Peyer's patch (tissue), 4 donors: Measurements from ENCODE around the gene RPRD2. TPM values are rescaled to one million over a fixed set of nuclear protein-coding genes. Genes with fewer than 3 reads are reported as not detected.

Source experiments
- DNase-seq, 3 donors: peaks; one replicate each; pipeline ENCODE4 v3.0.0-alpha.2; 2017 to 2019
- H3K27ac ChIP-seq, 4 donors: fragments of 200-600 bp; sonication (generic); one replicate each; pipeline ENCODE4 v1.5.1; 2016 to 2019
- H3K27me3 ChIP-seq, 2 donors: fragments of 200-600 bp; sonication (generic); one replicate each; pipeline ENCODE4 v1.5.1; 2019
- H3K36me3 ChIP-seq, 3 donors: fragments of 200-600 bp; sonication (generic); one replicate each; pipeline ENCODE4 v1.5.1; 2016 to 2019
- H3K4me1 ChIP-seq, 4 donors: fragments of 200-600 bp; sonication (generic); one replicate each; pipeline ENCODE4 v1.5.1; 2016 to 2019
- H3K4me3 ChIP-seq, 4 donors: fragments of 200-600 bp; sonication (generic); 1 replicate in 3 of 4; 2 replicates in 1 of 4; pipeline ENCODE4 v1.5.1; 2016 to 2019; ENCODE audit warnings: mild to moderate bottlenecking in 1 of 4
- H3K9me3 ChIP-seq, 4 donors: fragments of 200-600 bp; sonication (generic); one replicate each; pipeline ENCODE4 v1.5.1; 2016 to 2019; ENCODE audit warnings: mild to moderate bottlenecking in 1 of 4
- POLR2A ChIP-seq, 2 donors: fragments of 450-650 bp; IDR thresholded peaks; one replicate each; pipeline ENCODE4 v1.5.1; 2017; ENCODE audit warnings: antibody characterized with exemption in 2 of 2, mild to moderate bottlenecking in 2 of 2, moderate library complexity in 2 of 2
- total RNA-seq, 4 donors: library from RNA; depleted of rRNA; stranded (reverse); fragments of >200 nt; gene quantifications; one replicate each; pipeline ENCODE4 v1.1.0, GENCODE V29; 2016
- TF ChIP-seq, protein P1 (sequence below), 6 experiments: fragments of 450-650 bp in 4 of 6; fragments of 200-600 bp in 2 of 6; sonication (generic) in 1 of 6; IDR thresholded peaks; one replicate each; pipeline ENCODE4 v1.5.1; 2017 to 2019; ENCODE audit warnings: antibody characterized with exemption in 6 of 6, mild to moderate bottlenecking in 3 of 6, moderate library complexity in 1 of 6

Gene RPRD2
- total RNA-seq, 4 donors from 2014 or later, result 21.5 to 44.6 (median 28.2) TPM

DNA sequence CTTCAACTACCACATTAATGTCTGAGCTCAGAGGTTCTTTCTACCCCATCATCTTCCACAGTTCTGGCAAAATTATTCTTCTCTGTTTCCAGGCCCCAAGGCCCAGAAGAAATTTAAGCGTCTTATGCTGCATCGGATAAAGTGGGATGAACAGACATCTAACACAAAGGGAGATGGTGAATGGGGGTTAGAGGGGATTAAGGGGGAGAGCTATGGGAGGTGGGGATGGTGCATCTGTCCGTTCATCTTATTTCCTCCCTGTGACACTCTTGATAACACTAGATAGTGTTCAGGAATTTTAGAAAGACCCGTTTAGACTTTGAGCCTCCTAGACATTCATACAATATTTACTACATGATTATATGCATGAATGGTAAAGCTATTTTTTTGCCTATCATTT, 17.6 kb upstream of the RPRD2 start:
- TF ChIP-seq, protein P1, sequence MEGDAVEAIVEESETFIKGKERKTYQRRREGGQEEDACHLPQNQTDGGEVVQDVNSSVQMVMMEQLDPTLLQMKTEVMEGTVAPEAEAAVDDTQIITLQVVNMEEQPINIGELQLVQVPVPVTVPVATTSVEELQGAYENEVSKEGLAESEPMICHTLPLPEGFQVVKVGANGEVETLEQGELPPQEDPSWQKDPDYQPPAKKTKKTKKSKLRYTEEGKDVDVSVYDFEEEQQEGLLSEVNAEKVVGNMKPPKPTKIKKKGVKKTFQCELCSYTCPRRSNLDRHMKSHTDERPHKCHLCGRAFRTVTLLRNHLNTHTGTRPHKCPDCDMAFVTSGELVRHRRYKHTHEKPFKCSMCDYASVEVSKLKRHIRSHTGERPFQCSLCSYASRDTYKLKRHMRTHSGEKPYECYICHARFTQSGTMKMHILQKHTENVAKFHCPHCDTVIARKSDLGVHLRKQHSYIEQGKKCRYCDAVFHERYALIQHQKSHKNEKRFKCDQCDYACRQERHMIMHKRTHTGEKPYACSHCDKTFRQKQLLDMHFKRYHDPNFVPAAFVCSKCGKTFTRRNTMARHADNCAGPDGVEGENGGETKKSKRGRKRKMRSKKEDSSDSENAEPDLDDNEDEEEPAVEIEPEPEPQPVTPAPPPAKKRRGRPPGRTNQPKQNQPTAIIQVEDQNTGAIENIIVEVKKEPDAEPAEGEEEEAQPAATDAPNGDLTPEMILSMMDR (IDR thresholded peaks at IDR 0.05), result no peak
- TF ChIP-seq POLR2A (IDR thresholded peaks at IDR 0.05), result no peak
- Histone ChIP-seq H3K4me1 (no peaks in the 10 kb centered on the region), H3K9me3 (no peaks in the 10 kb centered on the region), H3K27ac (no peak overlapping the region), H3K4me3 (no peak overlapping the region), H3K36me3 (peaks cover 0 to 95% (median 0%) of the 10 kb centered on the region in 3 donors), H3K27me3 (no peaks in the 10 kb centered on the region)
- no peak for DNase-seq

DNA sequence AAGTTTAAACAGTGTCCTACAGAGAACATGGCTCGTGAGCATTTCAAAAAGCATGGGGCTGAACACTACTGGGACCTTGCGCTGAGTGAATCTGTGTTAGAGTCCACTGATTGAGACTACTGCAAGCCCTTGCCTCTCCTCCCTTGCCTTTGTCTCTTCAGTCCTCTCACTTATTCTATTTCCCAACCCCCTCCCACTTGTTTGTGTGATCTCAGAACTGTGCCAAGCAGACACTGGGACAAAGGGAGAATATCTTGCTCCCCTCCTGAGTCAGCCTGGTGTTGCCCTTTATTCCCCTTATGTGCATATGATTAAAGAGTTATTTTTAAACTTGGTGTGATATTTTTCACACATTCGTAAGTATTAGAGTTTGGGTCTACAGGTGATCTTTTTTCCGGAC, 11.1 kb upstream of the RPRD2 start:
- Histone ChIP-seq H3K4me3 (no peak overlapping the region), H3K9me3 (no peaks in the 10 kb centered on the region), H3K27me3 (no peaks in the 10 kb centered on the region), H3K4me1 (no peaks in the 10 kb centered on the region), H3K36me3 (peaks cover 0 to 70% (median 0%) of the 10 kb centered on the region in 3 donors), H3K27ac (no peak overlapping the region)
- DNase-seq, result no peak
- TF ChIP-seq, protein P1 (IDR thresholded peaks at IDR 0.05), result no peak
- TF ChIP-seq POLR2A (IDR thresholded peaks at IDR 0.05), result no peak

DNA sequence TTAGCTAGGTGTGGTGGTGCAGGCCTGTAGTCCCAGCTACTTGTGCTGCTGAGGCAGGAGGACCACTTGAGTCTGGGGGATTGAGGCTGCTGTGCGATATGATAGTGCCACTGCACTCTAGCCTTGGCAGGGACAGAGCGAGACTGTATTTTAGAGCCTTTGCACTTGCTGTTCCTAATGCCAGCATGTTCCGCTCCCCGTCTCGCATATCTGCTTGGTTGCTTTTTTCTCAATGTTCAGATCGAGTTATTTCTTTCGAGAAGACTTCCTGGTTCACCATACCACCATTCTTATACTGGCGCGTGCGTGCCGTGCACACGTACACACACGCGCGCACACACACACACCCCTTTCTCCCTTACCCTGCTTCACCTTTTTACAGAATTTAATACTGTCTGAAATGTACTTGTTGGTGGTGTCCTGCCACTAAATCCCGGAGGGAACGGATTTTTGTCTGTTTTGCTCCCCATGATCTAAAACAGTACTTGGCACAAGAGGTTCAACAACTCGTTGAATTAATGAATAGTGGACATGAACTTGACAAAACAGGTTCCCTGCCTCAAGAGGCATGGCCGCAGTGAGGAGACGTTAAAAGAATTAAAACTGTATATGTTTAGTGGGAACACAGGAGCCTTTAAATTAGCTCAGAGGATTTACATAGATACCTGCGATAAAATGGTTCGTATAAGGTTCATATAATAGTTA, 1.1 kb upstream of the RPRD2 start:
- Histone ChIP-seq H3K4me3 (peak overlapping the region; percentile 66 to 75 (median 70)), H3K4me1 (peaks cover 0 to 16% (median 0%) of the 10 kb centered on the region in 4 donors), H3K27ac (peak overlapping the region; percentile 87 to 96 (median 90)), H3K36me3 (no peaks in the 10 kb centered on the region), H3K9me3 (no peaks in the 10 kb centered on the region), H3K27me3 (no peaks in the 10 kb centered on the region)
- no peak for DNase-seq
- TF ChIP-seq POLR2A (IDR thresholded peaks at IDR 0.05), result no peak
- TF ChIP-seq, protein P1 (IDR thresholded peaks at IDR 0.05), result no peak

DNA sequence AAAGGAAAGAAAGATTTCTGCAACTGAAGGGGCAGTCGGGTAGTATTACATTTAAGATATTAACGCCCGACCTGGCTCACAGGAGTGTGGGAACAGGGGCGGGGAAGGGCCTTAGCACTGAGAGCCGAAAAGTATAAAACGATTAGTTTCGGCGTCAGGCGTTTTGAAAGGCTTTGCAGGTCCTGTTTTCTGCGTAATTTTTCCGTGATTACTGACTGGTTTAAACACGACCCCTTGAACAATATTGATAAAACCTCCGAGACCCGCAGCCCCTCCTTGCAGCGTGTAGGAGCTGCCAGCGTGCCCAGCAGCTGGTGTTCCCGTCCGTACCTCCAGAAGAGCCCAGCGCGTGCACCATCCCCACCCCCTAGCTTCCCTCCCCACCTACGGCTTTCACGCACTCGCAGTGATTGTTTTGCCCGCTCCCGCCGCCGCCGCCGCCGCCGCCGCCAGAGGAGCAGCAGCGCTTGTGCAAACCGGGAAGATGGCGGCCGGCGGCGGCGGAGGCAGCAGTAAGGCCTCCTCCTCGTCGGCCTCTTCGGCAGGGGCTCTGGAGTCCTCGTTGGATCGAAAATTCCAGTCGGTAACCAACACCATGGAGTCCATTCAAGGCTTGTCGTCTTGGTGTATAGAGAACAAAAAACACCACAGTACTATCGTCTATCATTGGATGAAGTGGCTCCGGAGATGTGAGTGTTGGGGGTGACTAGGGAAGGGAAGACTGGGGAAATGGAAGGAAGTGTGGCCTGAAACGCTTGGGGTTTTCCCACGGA, 470 bp downstream of the RPRD2 start:
- H3K9me3 ChIP-seq, result no peaks in the 10 kb centered on the region
- H3K4me3 ChIP-seq, result peak overlapping the region; percentile 66 to 75 (median 70)
- no peaks in the 10 kb centered on the region for H3K27me3 ChIP-seq
- DNase-seq, result peak; percentile 77 to 89 (median 86)
- H3K27ac ChIP-seq, result peak overlapping the region; percentile 87 to 96 (median 90)
- H3K36me3 ChIP-seq, result no peaks in the 10 kb centered on the region
- peak in 1 of 2 donors; percentile 32 for TF ChIP-seq POLR2A (IDR thresholded peaks at IDR 0.05)
- TF ChIP-seq, protein P1 (IDR thresholded peaks at IDR 0.05), result peak in 2 of 6 experiments; percentile 17 to 25
- H3K4me1 ChIP-seq, result peaks cover 0 to 23% (median 0%) of the 10 kb centered on the region in 4 donors

DNA sequence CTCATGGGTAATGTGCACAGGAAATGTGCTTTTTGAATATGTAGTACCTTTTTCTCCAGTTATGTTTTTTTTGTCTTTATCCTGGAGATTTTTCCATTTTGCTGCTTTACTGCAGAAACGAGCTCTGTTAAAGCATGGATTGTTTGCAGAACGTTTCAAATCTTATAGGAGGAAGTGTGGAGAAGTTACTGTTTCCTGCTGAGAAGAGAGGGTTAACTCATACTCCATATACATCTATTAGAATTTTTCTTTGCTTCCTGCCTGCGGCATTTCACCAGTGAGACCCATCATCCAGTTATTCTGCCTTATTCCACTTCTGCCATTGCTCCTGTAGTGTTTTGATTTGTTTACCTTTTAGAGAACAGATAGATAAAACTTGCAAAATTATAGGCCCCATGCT, 2.0 kb downstream of the RPRD2 start:
- Histone ChIP-seq H3K27ac (peak overlapping the region; percentile 87 to 96 (median 90)), H3K4me1 (peaks cover 0 to 29% (median 0%) of the 10 kb centered on the region in 4 donors), H3K9me3 (no peaks in the 10 kb centered on the region), H3K27me3 (no peaks in the 10 kb centered on the region), H3K4me3 (peak overlapping the region; percentile 66 to 75 (median 70)), H3K36me3 (no peaks in the 10 kb centered on the region)
- DNase-seq, result no peak
- TF ChIP-seq POLR2A (IDR thresholded peaks at IDR 0.05), result no peak
- TF ChIP-seq, protein P1 (IDR thresholded peaks at IDR 0.05), result no peak
